RWPE2 (cell line): ENCODE results near the gene MROH8.
"Not testable (repeated sequence)": the region's sequence is repeated elsewhere in the genome, so short reads cannot be mapped to it uniquely, and the experiment has no call there.

Experiments used
- ATAC-seq: fragments of 200-7000 bp; cut with Tn5 transposase; 3 replicates; pipeline ENCODE4 v1.9.1; 2021; ENCODE audit warnings: low read depth
- DNase-seq: peaks from one replicate; pipeline ENCODE4 v3.0.0-alpha.2; 2020; ENCODE audit warnings: low spot score
- H3K27ac ChIP-seq: fragments of 450-650 bp; 2 replicates; pipeline ENCODE4 v1.5.1; 2017; ENCODE audit warnings: mild to moderate bottlenecking; ENCODE audit not compliant: poor library complexity, severe bottlenecking
- H3K27me3 ChIP-seq: fragments of 250-450 bp; sonication (Bioruptor Pico); 2 replicates; pipeline ENCODE4 v1.5.1; 2021; ENCODE audit warnings: mild to moderate bottlenecking, moderate library complexity; ENCODE audit not compliant: insufficient read depth, poor library complexity, severe bottlenecking
- H3K36me3 ChIP-seq: fragments of 250-450 bp; sonication (Bioruptor Pico); 2 replicates; pipeline ENCODE4 v1.5.1; 2020; ENCODE audit warnings: low read depth, mild to moderate bottlenecking, moderate library complexity
- H3K4me1 ChIP-seq: fragments of 250-450 bp; sonication (Bioruptor Pico); 2 replicates; pipeline ENCODE4 v1.5.1; 2021; ENCODE audit warnings: mild to moderate bottlenecking, moderate library complexity; ENCODE audit not compliant: insufficient read depth, poor library complexity, severe bottlenecking
- H3K4me3 ChIP-seq: fragments of 250-450 bp; sonication (Bioruptor Pico); 2 replicates; pipeline ENCODE4 v1.5.1; 2021; ENCODE audit warnings: mild to moderate bottlenecking, moderate library complexity; ENCODE audit not compliant: severe bottlenecking
- H3K9me3 ChIP-seq: fragments of 250-450 bp; sonication (Bioruptor Pico); 2 replicates; pipeline ENCODE4 v1.5.1; 2021; ENCODE audit warnings: mild to moderate bottlenecking, moderate library complexity; ENCODE audit not compliant: severe bottlenecking
- CTCF ChIP-seq: fragments of 450-650 bp; IDR thresholded peaks from one replicate; pipeline ENCODE4 v1.5.1; 2017; ENCODE audit warnings: mild to moderate bottlenecking, moderate library complexity; ENCODE audit not compliant: poor library complexity, severe bottlenecking

MROH8 gene

GRCh38 chr20:37142708-37143107 lies 36.6 kb downstream of the MROH8 start:
- H3K9me3 ChIP-seq, result no peaks in the 10 kb centered on the region
- TF ChIP-seq CTCF, result no peak
- H3K4me3 ChIP-seq, result no peak overlapping the region
- H3K4me1 ChIP-seq, result no peaks in the 10 kb centered on the region
- ATAC-seq, result 0 out of 3 replicates have a peak, but pooled peaks have one; percentile 22
- no peak for DNase-seq
- no peaks in the 10 kb centered on the region for H3K27me3 ChIP-seq
- H3K36me3 ChIP-seq, result no peaks in the 10 kb centered on the region
- no peak overlapping the region for H3K27ac ChIP-seq

DNA sequence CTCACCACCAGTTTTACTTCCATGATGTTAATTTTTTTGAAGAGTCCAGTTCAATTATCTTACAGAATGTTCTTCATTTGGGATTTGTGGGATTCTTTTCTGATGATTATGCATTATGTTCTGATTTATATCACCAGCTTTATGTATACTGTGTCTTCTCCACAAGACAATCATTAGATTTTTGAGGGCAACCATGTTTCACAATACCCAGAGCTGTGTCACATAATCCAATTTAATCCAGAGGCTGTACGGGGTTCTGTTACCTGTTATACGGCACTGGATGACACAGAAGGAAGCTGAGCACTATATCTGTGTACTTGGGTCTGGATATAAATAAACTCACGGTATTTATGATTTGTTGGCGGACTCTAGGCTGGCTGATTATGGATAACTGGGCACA lies 41.8 kb downstream of the MROH8 start:
- DNase-seq, result no peak
- ATAC-seq, result no peak; the same call in 2 of the 3 replicates
- Histone ChIP-seq H3K36me3 (no peaks in the 10 kb centered on the region), H3K4me1 (no peaks in the 10 kb centered on the region), H3K27ac (no peak overlapping the region), H3K9me3 (no peaks in the 10 kb centered on the region), H3K4me3 (no peak overlapping the region), H3K27me3 (peaks cover 10% of the 10 kb centered on the region)
- TF ChIP-seq CTCF, result no peak

GRCh38 chr20:37133952-37134351 lies 45.4 kb downstream of the MROH8 start:
- no peak for TF ChIP-seq CTCF
- ATAC-seq (no peak), DNase-seq (no peak)
- H3K27ac ChIP-seq, result no peak overlapping the region
- no peaks in the 10 kb centered on the region for H3K9me3 ChIP-seq
- no peaks in the 10 kb centered on the region for H3K4me1 ChIP-seq
- no peaks in the 10 kb centered on the region for H3K36me3 ChIP-seq
- H3K4me3 ChIP-seq, result no peak overlapping the region
- H3K27me3 ChIP-seq, result peaks cover 10% of the 10 kb centered on the region

DNA sequence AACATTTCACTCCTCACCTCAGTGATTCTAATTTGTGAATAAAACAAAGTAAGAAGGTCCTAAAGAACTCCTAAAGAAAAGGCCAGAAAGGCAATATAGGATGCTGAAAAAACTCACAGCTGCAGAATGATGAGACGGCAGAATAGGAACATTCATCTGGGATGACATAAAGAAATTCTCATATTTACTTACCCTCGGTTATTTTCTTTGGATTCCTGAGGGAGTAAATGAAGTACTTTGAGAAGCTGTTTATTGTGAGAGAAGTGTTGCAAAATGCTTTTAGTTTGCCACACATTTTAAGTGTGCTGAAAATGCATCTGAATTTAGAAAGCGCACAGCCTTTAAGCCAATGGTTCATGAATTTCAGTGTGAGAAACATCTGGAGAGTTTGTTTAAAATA lies 47.9 kb downstream of the MROH8 start:
- Histone ChIP-seq H3K27me3 (peaks cover 10% of the 10 kb centered on the region), H3K27ac (no peak overlapping the region), H3K4me3 (no peak overlapping the region), H3K36me3 (no peaks in the 10 kb centered on the region), H3K4me1 (no peaks in the 10 kb centered on the region), H3K9me3 (no peaks in the 10 kb centered on the region)
- TF ChIP-seq CTCF, result no peak
- no peak for DNase-seq
- ATAC-seq, result no peak

GRCh38 chr20:37128803-37129202 lies 50.5 kb downstream of the MROH8 start:
- no peak overlapping the region for H3K27ac ChIP-seq
- DNase-seq, result no peak
- H3K27me3 ChIP-seq, result peaks cover 10% of the 10 kb centered on the region
- no peak for TF ChIP-seq CTCF
- H3K4me3 ChIP-seq, result no peak overlapping the region
- ATAC-seq, result peak; percentile 34; the same call in 2 of the 3 replicates
- no peaks in the 10 kb centered on the region for H3K4me1 ChIP-seq
- H3K9me3 ChIP-seq, result no peaks in the 10 kb centered on the region
- H3K36me3 ChIP-seq, result no peaks in the 10 kb centered on the region

DNA sequence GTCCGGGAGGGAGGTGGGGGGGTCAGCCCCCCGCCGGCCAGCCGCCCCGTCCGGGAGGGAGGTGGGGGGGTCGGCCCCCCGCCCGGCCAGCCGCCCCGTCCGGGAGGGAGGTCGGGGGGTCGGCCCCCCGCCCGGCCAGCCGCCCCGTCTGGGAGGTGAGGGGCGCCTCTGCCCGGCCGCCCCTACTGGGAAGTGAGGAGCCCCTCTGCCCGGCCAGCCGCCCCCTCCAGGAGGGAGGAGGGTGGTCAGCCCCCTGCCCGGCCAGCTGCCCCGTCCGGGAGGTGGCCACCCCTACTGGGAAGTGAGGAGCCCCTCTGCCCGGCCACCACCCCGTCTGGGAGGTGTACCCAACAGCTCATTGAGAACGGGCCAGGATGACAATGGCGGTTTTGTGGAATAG lies 53.1 kb downstream of the MROH8 start:
- DNase-seq, H3K4me3 ChIP-seq, H3K27me3 ChIP-seq, ATAC-seq, H3K36me3 ChIP-seq, H3K4me1 ChIP-seq, H3K9me3 ChIP-seq, H3K27ac ChIP-seq: not testable (repeated sequence)
